K562 (cell line): ENCODE data around the gene ADPRH. TPM values are rescaled to one million over a fixed set of nuclear protein-coding genes. Genes with fewer than 3 reads are reported as not detected.

Source experiments
- ATAC-seq: fragments of 200-7000 bp; cut with Tn5 transposase; 3 replicates; pipeline ENCODE4 v1.9.1; 2020; ENCODE audit warnings: moderate library complexity
- BruUV-seq: library from RNA; stranded (reverse); fragments of 400-500 nt; replicated peaks from 2 replicates; lab custom pipeline; 2021; lab: Mats Ljungman, UMichigan
- CTCF ChIA-PET: fragments of 300-600 bp; formaldehyde crosslinking; extraction: SDS; loops from one replicate; lab custom pipeline; 2021; ENCODE audit warnings: low intra/inter-chr PET ratio; lab: Yijun Ruan, JAX
- POLR2A ChIA-PET: fragments of 300-600, 350-650 bp; sonication (Branson Sonifier 250); formaldehyde crosslinking; extraction: SDS; loops from one replicate; lab custom pipeline; 2021; ENCODE audit warnings: antibody characterized with exemption, inconsistent platforms; lab: Yijun Ruan, JAX
- DNase-seq, 4 experiments: peaks; one replicate each; pipeline versions ENCODE4 v3.0.0 to v3.0.0-alpha.2; 2011 to 2018; ENCODE audit warnings: low spot score in 3 of 4, mixed read lengths in 3 of 4; ENCODE audit errors: extremely low read depth in 1 of 4
- FAIRE-seq: peaks from 2 replicates; lab custom pipeline; 2011; peaks lifted over from hg19 to GRCh38; lab: Jason Lieb, UNC
- H2AFZ ChIP-seq: 2 replicates; pipeline ENCODE4 v1.6.0; 2011; ENCODE audit warnings: low read depth, low read length, control low read depth, inconsistent platforms
- H3K27ac ChIP-seq: fragments of 200-600 bp; 3 replicates; pipeline ENCODE4 v1.8.0; 2011; ENCODE audit warnings: low read depth, mild to moderate bottlenecking, control low read depth, inconsistent platforms, low read length, moderate library complexity, mixed read lengths; ENCODE audit errors: extremely low read depth
- H3K27me3 ChIP-seq, 2 experiments: fragments of 300-600 bp in 1 of 2; 2 replicates in 1 of 2; 3 replicates in 1 of 2; pipeline versions ENCODE4 v1.6.0 to v1.8.0; 2011; ENCODE audit warnings: inconsistent platforms in 2 of 2, low read length in 2 of 2, mild to moderate bottlenecking in 1 of 2, mixed read lengths in 1 of 2, moderate library complexity in 1 of 2; ENCODE audit not compliant: control insufficient read depth in 2 of 2, insufficient read depth in 2 of 2
- H3K36me3 ChIP-seq: fragments of 300-600 bp; 3 replicates; pipeline ENCODE4 v1.8.0; 2011; ENCODE audit warnings: mild to moderate bottlenecking, low read length, inconsistent platforms; ENCODE audit not compliant: control insufficient read depth, insufficient read depth
- H3K4me1 ChIP-seq, 2 experiments: fragments of 200-600 bp in 1 of 2; replicated peaks in 1 of 2; 2 replicates in 1 of 2; 3 replicates in 1 of 2; pipeline versions ENCODE4 v1.5.1 to v1.8.0; 2011; ENCODE audit warnings: inconsistent platforms in 2 of 2, low read length in 2 of 2, mild to moderate bottlenecking in 1 of 2, mixed read lengths in 1 of 2, moderate library complexity in 1 of 2; ENCODE audit not compliant: control insufficient read depth in 2 of 2, insufficient read depth in 2 of 2
- H3K4me2 ChIP-seq: 2 replicates; pipeline ENCODE4 v1.6.1; 2011; ENCODE audit warnings: low read length, control low read depth, inconsistent platforms, mixed read lengths; ENCODE audit not compliant: insufficient read depth
- H3K4me3 ChIP-seq: fragments of 200-600 bp; sonication (generic), shearing (Covaris generic); 2 replicates; pipeline ENCODE4 v1.5.1; 2016; ENCODE audit warnings: control low read depth, inconsistent platforms
- H3K79me2 ChIP-seq: fragments of 200-600 bp; 3 replicates; pipeline ENCODE4 v1.8.0; 2011; ENCODE audit warnings: low read length, inconsistent platforms; ENCODE audit not compliant: control insufficient read depth, insufficient read depth
- H3K9ac ChIP-seq, 2 experiments: 2 replicates each; pipeline versions ENCODE4 v1.6.0 to v1.6.1; 2011; ENCODE audit warnings: low read depth in 2 of 2, low read length in 2 of 2, control low read depth in 1 of 2, inconsistent platforms in 1 of 2, mild to moderate bottlenecking in 1 of 2, mixed read lengths in 1 of 2; ENCODE audit not compliant: insufficient read depth in 1 of 2
- H3K9me1 ChIP-seq: one replicate; pipeline ENCODE4 v1.6.0; 2011; ENCODE audit warnings: inconsistent platforms, mild to moderate bottlenecking, low read length, moderate library complexity; ENCODE audit not compliant: control insufficient read depth, insufficient read depth
- H3K9me3 ChIP-seq: replicated peaks from 2 replicates; pipeline ENCODE4 v1.5.1; 2011; ENCODE audit warnings: low read depth, low read length, inconsistent platforms; ENCODE audit not compliant: control insufficient read depth, insufficient read depth
- H4K20me1 ChIP-seq: replicated peaks from 2 replicates; pipeline ENCODE4 v1.6.1; 2011; ENCODE audit warnings: low read length, inconsistent platforms, mixed read lengths; ENCODE audit not compliant: control insufficient read depth, insufficient read depth
- ATF3 ChIP-seq, 2 experiments: fragments of 450-650 bp in 1 of 2; sonication (generic) in 1 of 2; formaldehyde crosslinking in 1 of 2; IDR thresholded peaks in 1 of 2; conservative IDR thresholded peaks in 1 of 2; 2 replicates each; pipeline versions ENCODE4 v1.6.1 to v1.8.1; 2016 to 2023; ENCODE audit warnings: mild to moderate bottlenecking in 2 of 2, moderate library complexity in 2 of 2, inconsistent platforms in 1 of 2, missing genetic modification reagents in 1 of 2
- BCOR ChIP-seq: fragments of 450-650 bp; IDR thresholded peaks from 2 replicates; pipeline ENCODE4 v1.6.1; 2016
- EP400 ChIP-seq: fragments of 450-650 bp; IDR thresholded peaks from 2 replicates; pipeline ENCODE4 v1.6.1; 2017; ENCODE audit warnings: antibody characterized with exemption, mild to moderate bottlenecking, moderate library complexity
- FOSL1 ChIP-seq: fragments of 200-800 bp; sonication (Bioruptor generic); conservative IDR thresholded peaks from 2 replicates; pipeline ENCODE4 v1.6.1; 2016; ENCODE audit warnings: missing genetic modification characterization, missing compliant biosample characterization
- JUND ChIP-seq, 2 experiments: IDR thresholded peaks; 2 replicates in 1 of 2; 3 replicates in 1 of 2; pipeline ENCODE4 v1.6.1; 2011; ENCODE audit warnings: borderline replicate concordance in 2 of 2, low read depth in 2 of 2, low read length in 2 of 2, improper control_type of control experiment in 1 of 2, missing biosample characterization in 1 of 2, missing genetic modification characterization in 1 of 2, missing genetic modification reagents in 1 of 2
- KDM4B ChIP-seq, 2 experiments: fragments of 450-650 bp in 1 of 2; sonication (generic) in 1 of 2; IDR thresholded peaks; 2 replicates each; pipeline ENCODE4 v1.6.1; 2016 to 2017; ENCODE audit warnings: borderline replicate concordance in 2 of 2, antibody characterized with exemption in 1 of 2, low read depth in 1 of 2, mild to moderate bottlenecking in 1 of 2
- KHSRP ChIP-seq: fragments of 450-650 bp; IDR thresholded peaks from 2 replicates; pipeline ENCODE4 v1.6.1; 2017
- NCOA6 ChIP-seq: fragments of 450-650 bp; IDR thresholded peaks from 2 replicates; pipeline ENCODE4 v1.6.1; 2017; ENCODE audit warnings: mild to moderate bottlenecking
- NR2F6 ChIP-seq: fragments of 450-650 bp; formaldehyde crosslinking; IDR thresholded peaks from 2 replicates; pipeline ENCODE4 v1.4.0; 2020; ENCODE audit warnings: mild to moderate bottlenecking
- WGBS: fragments of 100-300 bp; shearing (Covaris generic); methylation state at CpG from one replicate; pipeline ENCODE4 v1.1.6; 2016; ENCODE audit warnings: low coverage, mixed read lengths; ENCODE audit not compliant: insufficient coverage; ENCODE audit errors: missing lambda C conversion rate; 5-methylcytosine and 5-hydroxymethylcytosine counted together
- in situ Hi-C: fragments of 300-500 bp; cut with MboI; formaldehyde crosslinking; loops from 4 replicates; pipeline ENCODE4 v1.15.0; 2018; ENCODE audit warnings: inconsistent platforms, mixed read lengths
- intact Hi-C: fragments of 100-400 bp; cut with micrococcal nuclease; formaldehyde crosslinking; loops from 2 replicates; pipeline ENCODE4 v1.14.2; 2022
- polyA plus RNA-seq, 8 experiments: library from polyadenylated mRNA; depleted of rRNA in 4 of 8; stranded (reverse) in 5 of 8; unstranded in 3 of 8; fragments of >200 nt; fragmentation: Nextera tagmentation in 2 of 8; fragmentation: Illumina TruSeq in 1 of 8; extraction: Ambion mirVana in 2 of 8; extraction: Trizol in 1 of 8; gene quantifications; 2 replicates each; pipeline versions ENCODE4 v1.2.1 to v1.2.3, GENCODE V29; 2011 to 2014; ENCODE audit warnings: inconsistent platforms in 1 of 8, missing spikeins in 1 of 8
- total RNA-seq, 7 experiments: library from RNA; depleted of rRNA in 6 of 7; stranded (reverse); fragments of >200 nt in 6 of 7; fragmentation: Illumina TruSeq in 2 of 7; extraction: Trizol in 2 of 7; gene quantifications; 2 replicates each; pipeline versions ENCODE4 v1.2.1 to v1.2.3, GENCODE V29; 2011 to 2021; ENCODE audit warnings: low replicate concordance in 1 of 7
- TF ChIP-seq, protein P1 (sequence below): sonication (generic); formaldehyde crosslinking; IDR thresholded peaks from 2 replicates; pipeline ENCODE4 v1.8.1; 2023; ENCODE audit warnings: mild to moderate bottlenecking, missing genetic modification reagents

Gene ADPRH
- total and polyA plus RNA-seq, 9 of the 15 experiments (the other 6 are each of a cell fraction or from before 2014, with no cell fraction given) = 0.01 to 1.4 (median 0.65) TPM

DNA sequence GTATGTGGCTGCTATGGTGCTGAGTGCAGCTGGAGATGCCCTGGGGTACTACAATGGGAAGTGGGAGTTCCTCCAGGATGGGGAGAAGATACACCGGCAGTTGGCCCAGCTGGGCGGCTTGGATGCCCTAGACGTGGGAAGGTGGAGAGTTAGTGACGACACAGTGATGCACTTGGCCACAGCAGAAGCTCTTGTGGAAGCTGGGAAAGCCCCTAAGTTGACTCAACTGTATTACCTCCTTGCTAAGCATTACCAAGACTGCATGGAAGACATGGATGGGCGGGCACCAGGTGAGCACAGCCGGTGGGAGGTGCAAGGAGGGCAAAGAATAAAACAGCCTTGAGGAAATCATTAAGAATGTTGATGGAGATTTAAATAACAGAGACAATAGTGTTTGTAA, 2.9 kb downstream of the ADPRH start (continued):
- TF ChIP-seq, protein P1, sequence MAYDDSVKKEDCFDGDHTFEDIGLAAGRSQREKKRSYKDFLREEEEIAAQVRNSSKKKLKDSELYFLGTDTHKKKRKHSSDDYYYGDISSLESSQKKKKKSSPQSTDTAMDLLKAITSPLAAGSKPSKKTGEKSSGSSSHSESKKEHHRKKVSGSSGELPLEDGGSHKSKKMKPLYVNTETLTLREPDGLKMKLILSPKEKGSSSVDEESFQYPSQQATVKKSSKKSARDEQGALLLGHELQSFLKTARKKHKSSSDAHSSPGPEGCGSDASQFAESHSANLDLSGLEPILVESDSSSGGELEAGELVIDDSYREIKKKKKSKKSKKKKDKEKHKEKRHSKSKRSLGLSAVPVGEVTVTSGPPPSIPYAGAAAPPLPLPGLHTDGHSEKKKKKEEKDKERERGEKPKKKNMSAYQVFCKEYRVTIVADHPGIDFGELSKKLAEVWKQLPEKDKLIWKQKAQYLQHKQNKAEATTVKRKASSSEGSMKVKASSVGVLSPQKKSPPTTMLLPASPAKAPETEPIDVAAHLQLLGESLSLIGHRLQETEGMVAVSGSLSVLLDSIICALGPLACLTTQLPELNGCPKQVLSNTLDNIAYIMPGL (CRISPR knock-in tag) = no peak
- TF ChIP-seq NR2F6 (CRISPR knock-in tag) (no peak), KHSRP (no peak)

- Histone ChIP-seq H3K27me3 (no peaks in the 10 kb centered on the region; a peak in 1 of 5 replicates), H3K36me3 (no peaks in the 10 kb centered on the region), H3K9ac (peak overlapping the region in 1 of 2 experiments; percentile 52; a peak in 1 of 4 replicates), H3K79me2 (no peaks in the 10 kb centered on the region), H2AFZ (no peak overlapping the region), H3K4me3 (no peak overlapping the region), H3K27ac (no peak overlapping the region), H3K4me2 (no peak overlapping the region), H4K20me1 (no peaks in the 10 kb centered on the region), H3K9me1 (no peaks in the 10 kb centered on the region), H3K9me3 (no peaks in the 10 kb centered on the region), H3K4me1 (peaks cover 0 to 3% of the 10 kb centered on the region in 2 experiments; a peak in 2 of 5 replicates)
- peak; percentile 44; the same call in 1 of the 2 replicates for TF ChIP-seq ATF3 (IDR thresholded peaks at IDR 0.05)
- TF ChIP-seq ATF3 (CRISPR knock-in tag; conservative IDR thresholded peaks at IDR 0.05) = no peak
- TF ChIP-seq BCOR = no peak
- no peak for TF ChIP-seq NCOA6
- peak; percentile 27; the same call in 1 of the 2 replicates for TF ChIP-seq JUND (IDR thresholded peaks at IDR 0.05; ENCODE audit: borderline replicate concordance, low read depth, low read length)
- TF ChIP-seq JUND (tag; IDR thresholded peaks at IDR 0.05; ENCODE audit: borderline replicate concordance, low read depth, low read length) = no peak
- no peak for TF ChIP-seq KDM4B (IDR thresholded peaks at IDR 0.05; ENCODE audit: borderline replicate concordance in 2 of 2, low read depth in 1 of 2)
- TF ChIP-seq FOSL1 (tag) = peak; percentile 25; the same call in 1 of the 2 replicates
- no peak for TF ChIP-seq EP400
- FAIRE-seq (no peak), ATAC-seq (no peak), DNase-seq (no peak)
- no TSS peak for BruUV-seq
- intact Hi-C loops = no loop called here
- POLR2A ChIA-PET = interaction anchor here (0.6 to 1.2 kb wide), 3 partner anchors 26 to 73 kb away, joined by 3 read pairs; no protein-coding TSS in a partner anchor
- in situ Hi-C loops = no loop called here
- WGBS = 58% methylated on average over 10 of the region's 10 CpGs
- CTCF ChIA-PET = no interaction called here
These were observed 5.9 kb downstream of the ADPRH start for GRCh38 chr3:119585208-119585607.
